NCI-H526 treated with DMSO at 0.1 percent for 48 hours (cell line): Measurements from ENCODE around the gene PARL.

Experiments
- DNase-seq: peaks from one replicate; lab custom pipeline; 2025; lab: John Stamatoyannopoulos, UW

Gene PARL

GRCh38 chr3:183884427-183885296 lies at the start of gene PARL:
PARL (minus strand) TSS chr3:183884880; CDS start chr3:183884846, 34 bp downstream.
- peak; percentile 91 for DNase-seq

- DNase-seq, result no peak
These were observed 48.5 kb upstream of the PARL start for GRCh38 chr3:183933160-183933559.

GRCh38 chr3:183931881-183932280 lies 47.2 kb upstream of the PARL start:
- no peak for DNase-seq

- peak; percentile 80 for DNase-seq
These were observed 45.4 kb upstream of the PARL start for GRCh38 chr3:183930086-183930485.

GRCh38 chr3:183927059-183927458 lies 42.4 kb upstream of the PARL start:
- no peak for DNase-seq

- no peak for DNase-seq
These were observed 40.3 kb upstream of the PARL start for GRCh38 chr3:183924956-183925355.

GRCh38 chr3:183924543-183924942 lies 39.9 kb upstream of the PARL start:
- no peak for DNase-seq

- no peak for DNase-seq
These were observed 37.7 kb upstream of the PARL start for GRCh38 chr3:183922421-183922820.

- no peak for DNase-seq
These were observed 36.4 kb upstream of the PARL start for GRCh38 chr3:183921096-183921495.

- no peak for DNase-seq
These were observed 35.7 kb upstream of the PARL start for GRCh38 chr3:183920416-183920815.

GRCh38 chr3:183918178-183918577 lies 33.5 kb upstream of the PARL start:
- no peak for DNase-seq

GRCh38 chr3:183917776-183918175 lies 33.1 kb upstream of the PARL start:
- no peak for DNase-seq

GRCh38 chr3:183914856-183915255 lies 30.2 kb upstream of the PARL start:
- no peak for DNase-seq

GRCh38 chr3:183913580-183913920 lies 28.9 kb upstream of the PARL start:
- DNase-seq, result no peak

GRCh38 chr3:183912895-183913579 lies 28.4 kb upstream of the PARL start:
- no peak for DNase-seq

- DNase-seq, result no peak
These were observed 27.3 kb upstream of the PARL start for GRCh38 chr3:183911763-183912506.

- no peak for DNase-seq
These were observed 26.4 kb upstream of the PARL start for GRCh38 chr3:183911087-183911486.

GRCh38 chr3:183909030-183909600 lies 24.4 kb upstream of the PARL start:
- DNase-seq, result no peak

GRCh38 chr3:183907911-183908331 lies 23.2 kb upstream of the PARL start:
- DNase-seq, result no peak

GRCh38 chr3:183907176-183907575 lies 22.5 kb upstream of the PARL start:
- DNase-seq, result no peak

- no peak for DNase-seq
These were observed 21.7 kb upstream of the PARL start for GRCh38 chr3:183906234-183906921.
